H1 (cell line): Measurements from ENCODE around the gene MMP26. TPM values are rescaled to one million over a fixed set of nuclear protein-coding genes. Genes with fewer than 3 reads are reported as not detected.

Source experiments
- CTCF ChIA-PET: fragments of 300-600 bp; sonication (Branson Sonifier 250); formaldehyde crosslinking; loops from one replicate; lab custom pipeline; 2021; ENCODE audit not compliant: partially characterized antibody; lab: Charles Lee
- POLR2A ChIA-PET: fragments of 300-600 bp; sonication (Branson Sonifier 250); formaldehyde crosslinking; loops from one replicate; lab custom pipeline; 2021; ENCODE audit warnings: inconsistent platforms; ENCODE audit not compliant: partially characterized antibody; lab: Charles Lee
- DNase-seq, 2 experiments: peaks; one replicate each; pipeline versions ENCODE4 v3.0.0 to v3.0.0-alpha.2; 2010 to 2022; ENCODE audit warnings: low spot score in 2 of 2, low read depth in 1 of 2, mixed read lengths in 1 of 2
- FAIRE-seq: peaks from 2 replicates; lab custom pipeline; 2011; peaks lifted over from hg19 to GRCh38; lab: Jason Lieb, UNC
- H2AFZ ChIP-seq: 2 replicates; pipeline ENCODE4 v1.8.1; 2012; ENCODE audit warnings: low read length, inconsistent platforms
- H2AK5ac ChIP-seq: 2 replicates; pipeline ENCODE4 v1.6.1; 2013; ENCODE audit warnings: low read depth, low read length
- H2BK120ac ChIP-seq: replicated peaks from 2 replicates; pipeline ENCODE3; 2013; ENCODE audit warnings: low read depth, low read length, inconsistent platforms
- H2BK12ac ChIP-seq: 2 replicates; pipeline ENCODE4 v1.6.1; 2013; ENCODE audit warnings: low read depth, low read length
- H2BK15ac ChIP-seq: 2 replicates; pipeline ENCODE4 v1.6.1; 2013; ENCODE audit warnings: low read length
- H2BK20ac ChIP-seq: 2 replicates; pipeline ENCODE4 v1.6.1; 2013; ENCODE audit warnings: low read length
- H2BK5ac ChIP-seq: 2 replicates; pipeline ENCODE4 v1.6.1; 2013; ENCODE audit warnings: low read depth, low read length
- H3K14ac ChIP-seq: 2 replicates; pipeline ENCODE4 v1.6.1; 2013; ENCODE audit warnings: inconsistent platforms; ENCODE audit not compliant: insufficient read length
- H3K18ac ChIP-seq: 2 replicates; pipeline ENCODE4 v1.6.1; 2013; ENCODE audit warnings: low read length; ENCODE audit errors: extremely low read depth
- H3K23ac ChIP-seq: 2 replicates; pipeline ENCODE4 v1.6.1; 2013; ENCODE audit warnings: inconsistent platforms; ENCODE audit not compliant: insufficient read length
- H3K23me2 ChIP-seq: 2 replicates; pipeline ENCODE4 v1.6.1; 2013; ENCODE audit warnings: low read depth, low read length
- H3K27ac ChIP-seq: 2 replicates; pipeline ENCODE4 v1.6.1; 2011; ENCODE audit warnings: low read depth, low read length, inconsistent platforms
- H3K27me3 ChIP-seq, 4 experiments: replicated peaks in 1 of 4; 1 replicate in 1 of 4; 2 replicates in 3 of 4; pipeline versions ENCODE4 v1.6.1 to v1.8.1; 2011 to 2013; ENCODE audit warnings: low read length in 3 of 4, mild to moderate bottlenecking in 3 of 4, inconsistent platforms in 2 of 4, mixed read lengths in 2 of 4, moderate library complexity in 1 of 4; ENCODE audit not compliant: control insufficient read depth in 3 of 4, insufficient read depth in 3 of 4; ENCODE audit errors: extremely low read depth in 1 of 4
- H3K36me3 ChIP-seq, 4 experiments: 2 replicates each; pipeline versions ENCODE4 v1.6.1 to v1.8.1; 2011 to 2013; ENCODE audit warnings: mild to moderate bottlenecking in 4 of 4, low read length in 3 of 4, moderate library complexity in 2 of 4, control low read depth in 1 of 4, inconsistent platforms in 1 of 4; ENCODE audit not compliant: insufficient read depth in 4 of 4, control insufficient read depth in 2 of 4
- H3K4ac ChIP-seq: replicated peaks from 2 replicates; pipeline ENCODE3; 2013; ENCODE audit warnings: low read length, low read depth, mixed read lengths, inconsistent platforms; ENCODE audit not compliant: insufficient read length
- H3K4me1 ChIP-seq, 4 experiments: replicated peaks in 1 of 4; 1 replicate in 1 of 4; 2 replicates in 3 of 4; pipeline versions ENCODE4 v1.6.1 to v1.8.1; 2011 to 2013; ENCODE audit warnings: low read length in 3 of 4, inconsistent platforms in 2 of 4, mixed read lengths in 1 of 4; ENCODE audit not compliant: insufficient read depth in 4 of 4, control insufficient read depth in 3 of 4
- H3K4me2 ChIP-seq, 2 experiments: 2 replicates each; pipeline versions ENCODE4 v1.6.1 to v1.8.1; 2011 to 2013; ENCODE audit warnings: low read depth in 2 of 2, low read length in 2 of 2, control low read depth in 1 of 2, inconsistent platforms in 1 of 2, mild to moderate bottlenecking in 1 of 2; ENCODE audit not compliant: insufficient read depth in 1 of 2
- H3K4me3 ChIP-seq, 4 experiments: fragments of 200-600, 300-600 bp in 1 of 4; sonication (generic), shearing (Covaris generic), sonication (Bioruptor Twin) in 1 of 4; 2 replicates each; pipeline versions ENCODE4 v1.5.1 to v1.8.1; 2011 to 2016; ENCODE audit warnings: low read length in 4 of 4, low read depth in 3 of 4, control low read depth in 2 of 4, inconsistent platforms in 2 of 4, mild to moderate bottlenecking in 2 of 4, mixed read lengths in 1 of 4, moderate library complexity in 1 of 4; ENCODE audit not compliant: insufficient read depth in 2 of 4; ENCODE audit errors: extremely low read depth in 1 of 4
- H3K56ac ChIP-seq: replicated peaks from 2 replicates; pipeline ENCODE3; 2013; ENCODE audit warnings: low read depth, mild to moderate bottlenecking, mixed read lengths, low read length, inconsistent platforms; ENCODE audit not compliant: insufficient read length
- H3K79me1 ChIP-seq: 2 replicates; pipeline ENCODE4 v1.6.1; 2013; ENCODE audit warnings: low read depth, low read length, control low read depth
- H3K79me2 ChIP-seq, 2 experiments: 2 replicates each; pipeline versions ENCODE4 v1.6.1 to v1.8.1; 2012 to 2013; ENCODE audit warnings: low read length in 2 of 2, mild to moderate bottlenecking in 2 of 2, inconsistent platforms in 1 of 2; ENCODE audit not compliant: insufficient read depth in 2 of 2, control insufficient read depth in 1 of 2
- H3K9ac ChIP-seq, 4 experiments: replicated peaks in 1 of 4; 1 replicate in 1 of 4; 2 replicates in 3 of 4; pipeline versions ENCODE4 v1.6.1 to v1.8.1; 2011 to 2013; ENCODE audit warnings: low read depth in 3 of 4, low read length in 3 of 4, control low read depth in 2 of 4, mild to moderate bottlenecking in 2 of 4, moderate library complexity in 2 of 4, inconsistent platforms in 1 of 4; ENCODE audit errors: extremely low read depth in 1 of 4
- H3K9me3 ChIP-seq, 2 experiments: 2 replicates each; pipeline versions ENCODE4 v1.6.1 to v1.8.1; 2012 to 2013; ENCODE audit warnings: mild to moderate bottlenecking in 2 of 2, moderate library complexity in 2 of 2, control low read depth in 1 of 2, inconsistent platforms in 1 of 2, low read depth in 1 of 2, low read length in 1 of 2, mixed read lengths in 1 of 2; ENCODE audit not compliant: insufficient read depth in 2 of 2
- H4K20me1 ChIP-seq, 2 experiments: replicated peaks in 1 of 2; 2 replicates each; pipeline versions ENCODE3 to v1.8.1; 2011 to 2013; ENCODE audit warnings: inconsistent platforms in 2 of 2, low read length in 2 of 2, mild to moderate bottlenecking in 1 of 2; ENCODE audit not compliant: insufficient read depth in 2 of 2, control insufficient read depth in 1 of 2
- H4K5ac ChIP-seq: 2 replicates; pipeline ENCODE4 v1.6.1; 2013; ENCODE audit warnings: low read length, low read depth, mixed read lengths, inconsistent platforms; ENCODE audit not compliant: insufficient read length
- H4K8ac ChIP-seq: 2 replicates; pipeline ENCODE4 v1.8.0; 2013; ENCODE audit warnings: mild to moderate bottlenecking, moderate library complexity, low read length, inconsistent platforms; ENCODE audit not compliant: insufficient read depth; ENCODE audit errors: extremely low read depth
- H4K91ac ChIP-seq: replicated peaks from 2 replicates; pipeline ENCODE3; 2013; ENCODE audit warnings: low read length, mixed read lengths, inconsistent platforms; ENCODE audit not compliant: insufficient read length
- CHD2 ChIP-seq: IDR thresholded peaks from 2 replicates; pipeline ENCODE4 v1.6.1; 2012; ENCODE audit warnings: low read length, improper control_type of control experiment
- CTBP2 ChIP-seq: IDR thresholded peaks from 2 replicates; pipeline ENCODE4 v1.7.0; 2011; ENCODE audit warnings: borderline replicate concordance, mild to moderate bottlenecking, moderate library complexity, mixed read lengths, low read length; ENCODE audit not compliant: insufficient read depth, insufficient read length
- GTF2F1 ChIP-seq: IDR thresholded peaks from 2 replicates; pipeline ENCODE4 v1.6.1; 2012; ENCODE audit warnings: low read depth, low read length, improper control_type of control experiment, borderline replicate concordance
- KDM5A ChIP-seq: fragments of 200-600 bp; IDR thresholded peaks from 2 replicates; pipeline ENCODE4 v1.7.1; 2012; ENCODE audit warnings: mild to moderate bottlenecking, low read length, inconsistent platforms, mixed read lengths
- POU5F1 ChIP-seq: IDR thresholded peaks from 2 replicates; pipeline ENCODE4 v1.6.1; 2011; ENCODE audit warnings: low read depth, mild to moderate bottlenecking, low read length, moderate library complexity
- RFX5 ChIP-seq: IDR thresholded peaks from 2 replicates; pipeline ENCODE4 v1.6.1; 2011; ENCODE audit warnings: low read depth, low read length, improper control_type of control experiment, borderline replicate concordance
- RXRA ChIP-seq: IDR thresholded peaks from 2 replicates; pipeline ENCODE4 v1.6.1; 2011; ENCODE audit warnings: low read depth, mild to moderate bottlenecking, low read length, moderate library complexity; ENCODE audit not compliant: insufficient read depth
- TCF12 ChIP-seq: IDR thresholded peaks from 2 replicates; pipeline ENCODE4 v1.6.1; 2011; ENCODE audit warnings: low read depth, mild to moderate bottlenecking, low read length
- YY1 ChIP-seq: IDR thresholded peaks from 2 replicates; pipeline ENCODE4 v1.6.1; 2011; ENCODE audit warnings: low read depth, mild to moderate bottlenecking, low read length
- WGBS, 2 experiments: shearing (Covaris generic) in 1 of 2; methylation state at CpG; one replicate each; pipeline versions ENCODE4 v1.1.6 to v1.1.7; 2013 to 2015; ENCODE audit warnings: low lambda C conversion rate in 2 of 2, mixed read lengths in 2 of 2, inconsistent platforms in 1 of 2, low coverage in 1 of 2, missing lambda C conversion rate in 1 of 2; ENCODE audit not compliant: insufficient replicate concordance in 2 of 2, insufficient coverage in 1 of 2, insufficient read length in 1 of 2; ENCODE audit errors: extremely low coverage in 1 of 2, missing lambda C conversion rate in 1 of 2; 5-methylcytosine and 5-hydroxymethylcytosine counted together
- polyA plus RNA-seq, 7 experiments: library from polyadenylated mRNA; depleted of rRNA in 3 of 7; stranded (reverse) in 5 of 7; unstranded in 2 of 7; fragments of >200 nt in 5 of 7; fragments of 200-250 nt in 2 of 7; gene quantifications; 1 replicate in 5 of 7; 2 replicates in 1 of 7; 4 replicates in 1 of 7; pipeline versions ENCODE4 v1.2.1 to v1.2.3, GENCODE V29; 2011 to 2013; ENCODE audit warnings: missing spikeins in 2 of 7, mixed read lengths in 2 of 7
- total RNA-seq: library from RNA; stranded (reverse); fragmentation: NEBNext Ultra II Directional; extraction: Animal tissue kit (Norgen Biotek cat#: 25700); gene quantifications from 2 replicates; pipeline ENCODE4 v1.2.1, GENCODE V29; 2021
- TF ChIP-seq, protein P1 (sequence below), 3 experiments: IDR thresholded peaks; 1 replicate in 2 of 3; 2 replicates in 1 of 3; pipeline versions ENCODE4 v1.5.1 to v1.6.1; 2011; ENCODE audit warnings: low read length in 3 of 3, mild to moderate bottlenecking in 3 of 3, inconsistent platforms in 2 of 3, low read depth in 1 of 3, moderate library complexity in 1 of 3; ENCODE audit not compliant: insufficient read depth in 1 of 3; ENCODE audit errors: control extremely low read depth in 1 of 3

Gene MMP26
- total and polyA plus RNA-seq, 2 of the 8 experiments (the other 6 are each of a cell fraction or from before 2014, with no cell fraction given): 0.06 TPM; not detected in 1

DNA sequence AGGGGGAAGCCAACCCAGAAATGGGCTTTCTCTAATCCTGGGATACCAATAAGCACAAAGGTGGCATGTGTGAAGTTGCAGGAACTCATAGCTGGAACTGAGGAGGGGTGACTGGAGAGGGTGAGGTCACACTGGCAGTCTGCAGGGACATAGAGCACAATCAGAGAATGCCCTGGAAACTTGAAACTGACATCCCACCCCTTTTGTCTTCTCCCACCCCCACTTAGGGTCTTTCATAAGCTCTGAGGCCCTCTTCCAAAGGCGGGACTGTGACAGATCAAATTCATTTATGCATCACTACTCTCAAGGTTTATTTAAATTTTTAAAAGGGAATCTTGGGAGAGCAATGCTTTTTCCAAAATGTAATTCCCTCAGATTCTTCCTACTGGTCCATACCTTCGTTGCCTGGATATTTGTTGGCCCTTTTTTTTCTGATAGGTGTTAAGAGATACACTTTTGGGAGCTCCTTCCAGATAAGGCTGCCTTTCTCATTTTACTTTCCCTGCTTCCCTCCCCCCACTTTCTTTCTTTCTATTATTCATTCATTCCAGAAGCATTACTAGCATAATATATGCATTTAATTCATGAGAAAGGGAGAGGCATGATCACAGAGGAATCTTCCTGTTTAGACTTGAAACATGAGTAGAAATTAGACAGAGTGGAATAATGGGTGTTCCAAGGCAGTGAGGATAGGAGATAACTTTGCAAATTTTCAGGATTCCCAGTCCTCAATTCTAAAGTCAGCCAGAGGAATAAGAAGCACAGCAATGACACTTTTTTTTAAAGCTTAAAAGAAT is 21.8 kb upstream of the MMP26 start:
- Histone ChIP-seq H4K8ac (no peak overlapping the region), H2BK12ac (no peak overlapping the region), H3K23me2 (no peaks in the 10 kb centered on the region), H3K9ac (no peak overlapping the region), H3K4me2 (no peak overlapping the region), H3K4me3 (no peak overlapping the region), H2BK120ac (no peak overlapping the region), H3K79me1 (no peaks in the 10 kb centered on the region), H2AK5ac (no peak overlapping the region), H3K79me2 (no peaks in the 10 kb centered on the region), H3K23ac (no peak overlapping the region), H2BK5ac (no peak overlapping the region), H4K5ac (no peak overlapping the region), H4K91ac (no peak overlapping the region), H3K27me3 (no peaks in the 10 kb centered on the region), H2BK15ac (no peak overlapping the region), H3K4ac (no peak overlapping the region), H3K18ac (no peak overlapping the region), H2AFZ (no peak overlapping the region; the same call in 1 of the 2 replicates), H3K14ac (no peak overlapping the region), H3K9me3 (no peaks in the 10 kb centered on the region), H3K27ac (no peak overlapping the region), H4K20me1 (no peaks in the 10 kb centered on the region), H3K36me3 (no peaks in the 10 kb centered on the region), H2BK20ac (no peak overlapping the region), H3K4me1 (no peaks in the 10 kb centered on the region), H3K56ac (no peak overlapping the region)
- 92% methylated on average over 2 of the region's 2 CpGs; no CpG with 5 or more reads in 1 of the 2 experiments for WGBS, 2 experiments
- no peak for DNase-seq
- no peak for FAIRE-seq
- ChIA-PET CTCF (interaction anchor here (1.5 to 2.6 kb wide), 3 partner anchors 14 to 496 kb away, joined by 4 to 9 read pairs (median 5); partner anchors contain the start of genes OR51D1 and OR51E2), POLR2A (no interaction called here)
- no peak for TF ChIP-seq POU5F1
- no peak for TF ChIP-seq TCF12
- TF ChIP-seq RFX5: no peak
- no peak for TF ChIP-seq RXRA
- no peak for TF ChIP-seq CTBP2
- TF ChIP-seq, protein P1, sequence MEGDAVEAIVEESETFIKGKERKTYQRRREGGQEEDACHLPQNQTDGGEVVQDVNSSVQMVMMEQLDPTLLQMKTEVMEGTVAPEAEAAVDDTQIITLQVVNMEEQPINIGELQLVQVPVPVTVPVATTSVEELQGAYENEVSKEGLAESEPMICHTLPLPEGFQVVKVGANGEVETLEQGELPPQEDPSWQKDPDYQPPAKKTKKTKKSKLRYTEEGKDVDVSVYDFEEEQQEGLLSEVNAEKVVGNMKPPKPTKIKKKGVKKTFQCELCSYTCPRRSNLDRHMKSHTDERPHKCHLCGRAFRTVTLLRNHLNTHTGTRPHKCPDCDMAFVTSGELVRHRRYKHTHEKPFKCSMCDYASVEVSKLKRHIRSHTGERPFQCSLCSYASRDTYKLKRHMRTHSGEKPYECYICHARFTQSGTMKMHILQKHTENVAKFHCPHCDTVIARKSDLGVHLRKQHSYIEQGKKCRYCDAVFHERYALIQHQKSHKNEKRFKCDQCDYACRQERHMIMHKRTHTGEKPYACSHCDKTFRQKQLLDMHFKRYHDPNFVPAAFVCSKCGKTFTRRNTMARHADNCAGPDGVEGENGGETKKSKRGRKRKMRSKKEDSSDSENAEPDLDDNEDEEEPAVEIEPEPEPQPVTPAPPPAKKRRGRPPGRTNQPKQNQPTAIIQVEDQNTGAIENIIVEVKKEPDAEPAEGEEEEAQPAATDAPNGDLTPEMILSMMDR (IDR thresholded peaks at IDR 0.05; ENCODE audit: control extremely low read depth in 1 of 3, insufficient read depth in 1 of 3, low read depth in 1 of 3, low read length in 3 of 3): no peak
- TF ChIP-seq CHD2: no peak
- TF ChIP-seq KDM5A: no peak
- no peak for TF ChIP-seq YY1
- TF ChIP-seq GTF2F1: no peak
